Pancreas (tissue), 10 donors: ENCODE results near the gene CST9. TPM values are rescaled to one million over a fixed set of nuclear protein-coding genes. Genes with fewer than 3 reads are reported as not detected.

Experiments used
- ATAC-seq, 4 donors: fragments of 200-7000 bp; cut with Tn5 transposase; one replicate each; pipeline versions ENCODE4 v1.8.0 to v1.9.1; 2020; ENCODE audit warnings: mild to moderate bottlenecking in 4 of 4, moderate library complexity in 4 of 4
- DNase-seq, 6 donors: peaks; one replicate each; pipeline ENCODE4 v3.0.0-alpha.2; 2020
- FAIRE-seq: peaks from 2 replicates; lab custom pipeline; 2012; peaks lifted over from hg19 to GRCh38; lab: Jason Lieb, UNC
- H3K27ac ChIP-seq, 4 donors: fragments of 200-600 bp; sonication (generic); 1 replicate in 3 of 4; 2 replicates in 1 of 4; pipeline versions ENCODE4 v1.5.0 to v1.8.0; 2020
- H3K27me3 ChIP-seq, 4 donors: fragments of 200-600 bp; one replicate each; pipeline ENCODE4 v1.8.0; 2021
- H3K36me3 ChIP-seq, 3 donors: fragments of 200-600 bp; sonication (generic) in 1 of 3; one replicate each; pipeline versions ENCODE4 v1.5.0 to v1.8.0; 2020 to 2021
- H3K4me1 ChIP-seq, 3 donors: fragments of 200-600 bp; one replicate each; pipeline ENCODE4 v1.8.0; 2021
- H3K4me3 ChIP-seq, 4 donors: fragments of 200-600 bp; sonication (generic) in 2 of 4; one replicate each; pipeline versions ENCODE4 v1.5.0 to v1.8.0; 2020 to 2021
- H3K9me3 ChIP-seq, 4 donors: fragments of 200-600 bp; one replicate each; pipeline ENCODE4 v1.8.0; 2021
- CTCF ChIP-seq, 4 donors: fragments of 200-600 bp; sonication (generic) in 3 of 4; IDR thresholded peaks; one replicate each; pipeline versions ENCODE4 v1.5.0 to v1.8.0; 2021; ENCODE audit warnings: antibody characterized with exemption in 4 of 4
- WGBS, 2 donors: extraction: QIAGEN DNeasy Blood & Tissue Kit; methylation state at CpG; one replicate each; pipeline ENCODE4 v1.1.7; 2013; 5-methylcytosine and 5-hydroxymethylcytosine counted together
- intact Hi-C, 3 donors: fragments of 100-400 bp; cut with DNase I; formaldehyde crosslinking; loops; one replicate each; pipeline versions ENCODE4 v1.11.1 to v1.14.2; 2022
- polyA plus RNA-seq, 2 donors: library from polyadenylated mRNA; stranded (reverse); fragments of 200-250 nt; gene quantifications; one replicate each; pipeline ENCODE4 v1.2.3, GENCODE V29; 2013
- total RNA-seq, 6 donors: library from RNA; stranded (reverse); fragmentation: NEBNext Ultra II Directional in 4 of 6; extraction: Animal tissue kit (Norgen Biotek cat#: 25700) in 4 of 6; gene quantifications; one replicate each; pipeline versions ENCODE4 v1.2.1 to v1.2.4, GENCODE V29; 2021 to 2023
- donor health status: healthy with polysubstance abuse.
- donor health status: DM: no; HTN: no; CAD: no; lungs with moderate emphysema.
- donor health status: DM: no; HTN: no; CAD: no.
- donor health status: control.
- donor health status: control.
- donor health status: Bipolar disorder and iron deficiency.
- donor health status: DM: yes; HTN: yes; CAD: no.
- donor health status: DM: no; HTN: no; CAD: no.
- donor health status: DM: no; HTN: no; CAD: no.
- donor health status: DM: yes; HTN: yes; CAD: no.

Gene CST9
- total and polyA plus RNA-seq, 8 donors, result not detected

DNA sequence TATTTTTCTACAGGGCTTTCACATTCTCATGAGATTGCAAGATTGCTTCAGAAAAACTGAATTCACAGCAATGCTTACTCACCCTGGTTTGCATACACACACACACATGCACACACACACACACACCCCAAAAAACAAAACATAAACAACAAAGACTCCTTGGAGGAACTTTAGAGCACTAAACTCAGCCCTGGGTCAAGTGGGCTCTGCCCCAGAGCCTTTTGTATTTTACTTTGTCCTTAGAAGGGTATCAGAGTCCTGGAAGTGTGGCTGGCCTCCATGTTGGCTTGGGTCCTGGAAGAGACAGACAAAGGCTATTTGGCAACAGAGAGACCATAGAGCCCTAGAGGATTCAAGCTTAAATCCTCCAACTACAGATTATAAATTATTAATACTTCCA lies 8.0 kb upstream of the CST9 start:
- Histone ChIP-seq H3K4me3 (no peak overlapping the region), H3K4me1 (no peaks in the 10 kb centered on the region), H3K36me3 (no peaks in the 10 kb centered on the region), H3K9me3 (no peaks in the 10 kb centered on the region), H3K27me3 (no peaks in the 10 kb centered on the region), H3K27ac (no peak overlapping the region)
- FAIRE-seq (no peak), ATAC-seq (peak in 1 of 4 donors; percentile 16), DNase-seq (no peak)
- no peak for TF ChIP-seq CTCF (IDR thresholded peaks at IDR 0.05)
- intact Hi-C loops, result no loop called here

GRCh38 chr20:23612396-23612795 lies 6.7 kb upstream of the CST9 start:
- DNase-seq (no peak), FAIRE-seq (no peak), ATAC-seq (no peak)
- no peak overlapping the region for H3K4me3 ChIP-seq
- no peaks in the 10 kb centered on the region for H3K27me3 ChIP-seq
- H3K36me3 ChIP-seq, result no peaks in the 10 kb centered on the region
- no peak for TF ChIP-seq CTCF (IDR thresholded peaks at IDR 0.05)
- no peaks in the 10 kb centered on the region for H3K4me1 ChIP-seq
- H3K9me3 ChIP-seq, result no peaks in the 10 kb centered on the region
- 39 to 80% methylated on average over 2 of the region's 2 CpGs for WGBS, 2 donors
- no peak overlapping the region for H3K27ac ChIP-seq
- intact Hi-C loops, result no loop called here

DNA sequence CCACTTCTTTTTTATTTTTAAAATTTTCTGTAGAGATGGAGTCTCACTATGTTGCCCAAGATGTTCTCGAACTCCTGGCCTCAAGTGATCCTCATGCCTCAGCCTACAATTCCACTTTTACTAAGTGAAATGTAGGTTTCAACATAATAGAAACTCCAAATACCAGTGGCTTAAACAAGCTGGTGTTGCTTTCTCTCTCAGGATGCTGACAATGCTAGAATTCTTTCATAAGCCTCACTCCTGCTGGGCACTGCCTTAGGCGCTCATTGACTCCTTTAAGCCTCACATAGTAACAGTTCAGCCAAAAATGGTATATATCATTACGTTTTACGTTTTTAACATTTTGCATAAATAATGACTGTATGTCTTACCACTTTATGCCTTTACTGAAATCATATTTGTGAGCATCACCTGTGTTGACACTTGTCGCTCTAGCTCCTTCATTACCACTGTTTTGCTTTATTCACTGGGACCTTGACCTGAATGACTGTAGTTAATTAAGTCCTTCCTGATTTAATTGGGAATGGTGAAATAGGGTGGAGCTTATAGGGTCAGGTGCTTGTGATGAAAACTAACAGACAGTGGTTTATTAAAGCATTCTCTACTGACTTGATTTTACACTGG lies 3.9 kb upstream of the CST9 start:
- Histone ChIP-seq H3K4me3 (no peak overlapping the region), H3K27ac (no peak overlapping the region), H3K9me3 (no peaks in the 10 kb centered on the region), H3K36me3 (no peaks in the 10 kb centered on the region), H3K4me1 (no peaks in the 10 kb centered on the region), H3K27me3 (no peaks in the 10 kb centered on the region)
- FAIRE-seq (no peak), DNase-seq (no peak), ATAC-seq (no peak)
- no peak for TF ChIP-seq CTCF (IDR thresholded peaks at IDR 0.05)
- intact Hi-C loops, result loop anchor here in 2 of 3 donors (5.0 to 10.0 kb wide), 2 partner anchors 165 to 167 kb away; no protein-coding TSS in a partner anchor
- 73 to 84% methylated on average over 5 of the region's 5 CpGs for WGBS, 2 donors

GRCh38 chr20:23608251-23608846 lies 2.6 kb upstream of the CST9 start:
- no peak for ATAC-seq

More at GRCh38 chr20:23608251-23608846, 2.6 kb upstream of the CST9 start:
- TF ChIP-seq CTCF (IDR thresholded peaks at IDR 0.05), result no peak
- 54 to 65% methylated on average over 18 of the region's 18 CpGs for WGBS, 2 donors
- intact Hi-C loops, result loop anchor here in 2 of 3 donors (5.0 to 10.0 kb wide), 2 partner anchors 164 to 166 kb away; no protein-coding TSS in a partner anchor
- peak in 1 of 6 donors; percentile 58 for DNase-seq
- Histone ChIP-seq H3K36me3 (no peaks in the 10 kb centered on the region), H3K27ac (no peak overlapping the region), H3K4me3 (no peak overlapping the region), H3K27me3 (no peaks in the 10 kb centered on the region), H3K9me3 (no peaks in the 10 kb centered on the region), H3K4me1 (no peaks in the 10 kb centered on the region)
- no peak for FAIRE-seq
